ENCODE data around the gene C5orf58. TPM values are rescaled to one million over a fixed set of nuclear protein-coding genes. Genes with fewer than 3 reads are reported as not detected.

The C5orf58 gene
- total and polyA plus RNA-seq, 10 of the 15 experiments (the other 5 are each of a cell fraction or from before 2014, with no cell fraction given) = 0.13 to 0.27 (median 0.26) TPM; not detected in 7

DNA sequence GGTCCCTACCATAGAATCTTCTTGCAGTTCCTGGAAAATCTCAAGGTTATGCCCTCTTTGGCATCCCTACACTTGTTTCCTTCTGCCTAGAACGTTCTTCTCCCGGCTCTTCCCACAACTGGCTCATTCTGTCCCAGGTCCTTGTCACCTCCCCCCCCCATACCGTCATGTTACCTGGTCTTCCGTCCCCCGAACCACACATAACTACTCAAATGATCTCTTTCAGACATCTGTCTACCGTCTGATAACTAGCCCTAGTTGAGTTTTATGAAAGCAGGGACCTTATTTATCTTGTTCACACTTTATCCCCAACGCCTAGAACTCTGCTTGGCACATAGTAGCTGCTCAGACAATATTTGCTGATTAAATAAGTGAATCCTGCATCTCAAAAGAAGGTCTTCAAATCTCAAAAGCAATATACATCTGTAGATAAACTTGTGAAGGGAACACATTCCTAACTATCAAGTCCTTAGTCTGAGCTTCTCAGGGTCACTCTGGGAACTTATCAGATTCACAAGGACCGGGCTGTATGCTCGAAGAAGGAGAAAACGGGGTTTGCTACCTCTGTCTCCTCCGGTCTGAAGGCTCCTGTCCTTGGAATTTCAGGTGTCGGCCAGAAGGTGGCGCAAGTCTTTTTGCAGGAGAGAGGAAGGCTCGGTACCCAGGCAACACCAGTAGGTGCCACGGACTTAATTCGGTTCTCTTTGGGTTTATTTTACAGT lies 34.8 kb downstream of the C5orf58 start:
- Histone ChIP-seq H3K27ac (ENCODE audit: control insufficient read depth, insufficient read depth) (no peak overlapping the region; the same call in 1 of the 2 replicates), H3K9ac (ENCODE audit: control insufficient read depth, insufficient read depth, low read length) (no peak overlapping the region), H3K27me3 (replicated peaks in 1 of 2; ENCODE audit: control insufficient read depth in 2 of 2, insufficient read depth in 2 of 2, low read length in 1 of 2) (no peaks in the 10 kb centered on the region), H3K36me3 (ENCODE audit: control insufficient read depth in 2 of 2, insufficient read depth in 2 of 2, low read length in 1 of 2) (peaks cover 3 to 14% of the 10 kb centered on the region in 2 experiments; a peak in 3 of 4 replicates), H3K4me2 (ENCODE audit: control insufficient read depth, insufficient read depth) (no peak overlapping the region), H2AFZ (ENCODE audit: control insufficient read depth, low read depth, low read length) (no peak overlapping the region), H3K4me1 (ENCODE audit: control insufficient read depth, insufficient read depth, low read length) (peaks cover 7% of the 10 kb centered on the region), H3K9me3 (replicated peaks; ENCODE audit: control insufficient read depth, insufficient read depth, low read length) (no peaks in the 10 kb centered on the region), H3K4me3 (no peak overlapping the region), H3K79me2 (ENCODE audit: control insufficient read depth, insufficient read depth, low read length) (no peaks in the 10 kb centered on the region), H4K20me1 (ENCODE audit: control insufficient read depth, insufficient read depth) (no peaks in the 10 kb centered on the region)
- WGBS (ENCODE audit: insufficient coverage, insufficient replicate concordance, low lambda C conversion rate, missing lambda C conversion rate) = 34% methylated on average over 16 of the region's 16 CpGs
- FAIRE-seq (peak; percentile 71), ATAC-seq (peak; percentile 99), DNase-seq (ENCODE audit: low read depth, low spot score) (peak; percentile 34)
- ChIA-PET RAD21 (ENCODE audit: unreplicated experiment) (interaction anchor here (1.3 to 4.5 kb wide), 10 partner anchors 10 to 154 kb away, joined by 4 to 88 read pairs (median 18); partner anchors contain the start of gene LCP2), CTCF (interaction anchor here (0.7 to 7.9 kb wide), 28 partner anchors 9 to 158 kb away, joined by 3 to 189 read pairs (median 7); partner anchors contain the start of gene LCP2), POLR2A (interaction anchor here (1.3 to 3.9 kb wide), 8 partner anchors 12 to 71 kb away, joined by 3 to 19 read pairs (median 6); no protein-coding TSS in a partner anchor), SMC1A (ENCODE audit: uncharacterized antibody, unreplicated experiment) (interaction anchor here (0.8 to 16.6 kb wide), 15 partner anchors 9 to 158 kb away, joined by 3 to 451 read pairs (median 11); partner anchors contain the start of genes KCNMB1 and LCP2)
- in situ Hi-C loops (cut with MboI) (no loop called here), intact Hi-C loops (cut with micrococcal nuclease; ENCODE audit: unreplicated experiment) (loop anchor here (1.0 kb wide), 2 partner anchors 72 to 154 kb away; no protein-coding TSS in a partner anchor)
- BruUV-seq (replicated peaks) = no TSS peak
- TF ChIP-seq ZBED1 (IDR thresholded peaks at IDR 0.05; ENCODE audit: borderline replicate concordance) (no peak), TARDBP (IDR thresholded peaks at IDR 0.05; ENCODE audit: borderline replicate concordance) (no peak), ZSCAN29 (IDR thresholded peaks at IDR 0.05) (0 out of 2 replicates have a peak, but pooled peaks have one; percentile 56), CHD2 (IDR thresholded peaks at IDR 0.05; ENCODE audit: borderline replicate concordance, low read depth, low read length) (no peak), TCF12 (IDR thresholded peaks at IDR 0.05; ENCODE audit: low read depth, low read length) (no peak), RAD21 (IDR thresholded peaks at IDR 0.05; ENCODE audit: insufficient read depth, low read depth, low read length) (peak; percentile 89), YY1 (IDR thresholded peaks at IDR 0.05; ENCODE audit: low read depth, low read length) (peak; percentile 59; the same call in 1 of the 2 replicates), FOXM1 (IDR thresholded peaks at IDR 0.05; ENCODE audit: low read depth, low read length) (peak; percentile 59; the same call in 1 of the 2 replicates), RFX5 (IDR thresholded peaks at IDR 0.05; ENCODE audit: low read depth, low read length) (no peak), CREM (IDR thresholded peaks at IDR 0.05; ENCODE audit: low read depth) (no peak), FOXK2 (IDR thresholded peaks at IDR 0.05) (no peak), SMC3 (IDR thresholded peaks at IDR 0.05; ENCODE audit: borderline replicate concordance, low read length) (peak; percentile 91), GATAD2B (conservative IDR thresholded peaks at IDR 0.05; ENCODE audit: low read depth) (no peak), EED (IDR thresholded peaks at IDR 0.05; ENCODE audit: low read depth) (no peak), RB1 (IDR thresholded peaks at IDR 0.05; ENCODE audit: borderline replicate concordance) (0 out of 2 replicates have a peak, but pooled peaks have one; percentile 18), CHD1 (IDR thresholded peaks at IDR 0.05; ENCODE audit: low read depth, low read length) (no peak)
- TF ChIP-seq, protein P1, sequence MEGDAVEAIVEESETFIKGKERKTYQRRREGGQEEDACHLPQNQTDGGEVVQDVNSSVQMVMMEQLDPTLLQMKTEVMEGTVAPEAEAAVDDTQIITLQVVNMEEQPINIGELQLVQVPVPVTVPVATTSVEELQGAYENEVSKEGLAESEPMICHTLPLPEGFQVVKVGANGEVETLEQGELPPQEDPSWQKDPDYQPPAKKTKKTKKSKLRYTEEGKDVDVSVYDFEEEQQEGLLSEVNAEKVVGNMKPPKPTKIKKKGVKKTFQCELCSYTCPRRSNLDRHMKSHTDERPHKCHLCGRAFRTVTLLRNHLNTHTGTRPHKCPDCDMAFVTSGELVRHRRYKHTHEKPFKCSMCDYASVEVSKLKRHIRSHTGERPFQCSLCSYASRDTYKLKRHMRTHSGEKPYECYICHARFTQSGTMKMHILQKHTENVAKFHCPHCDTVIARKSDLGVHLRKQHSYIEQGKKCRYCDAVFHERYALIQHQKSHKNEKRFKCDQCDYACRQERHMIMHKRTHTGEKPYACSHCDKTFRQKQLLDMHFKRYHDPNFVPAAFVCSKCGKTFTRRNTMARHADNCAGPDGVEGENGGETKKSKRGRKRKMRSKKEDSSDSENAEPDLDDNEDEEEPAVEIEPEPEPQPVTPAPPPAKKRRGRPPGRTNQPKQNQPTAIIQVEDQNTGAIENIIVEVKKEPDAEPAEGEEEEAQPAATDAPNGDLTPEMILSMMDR (IDR thresholded peaks at IDR 0.05 in 2 of 3, conservative IDR thresholded peaks at IDR 0.05 in 1 of 3; ENCODE audit: control insufficient read depth in 2 of 3, extremely low read depth in 1 of 3, insufficient read depth in 1 of 3, low read depth in 3 of 3, low read length in 3 of 3) = peak; percentile 79 to 88 (median 84)
- TF ChIP-seq, protein P2, sequence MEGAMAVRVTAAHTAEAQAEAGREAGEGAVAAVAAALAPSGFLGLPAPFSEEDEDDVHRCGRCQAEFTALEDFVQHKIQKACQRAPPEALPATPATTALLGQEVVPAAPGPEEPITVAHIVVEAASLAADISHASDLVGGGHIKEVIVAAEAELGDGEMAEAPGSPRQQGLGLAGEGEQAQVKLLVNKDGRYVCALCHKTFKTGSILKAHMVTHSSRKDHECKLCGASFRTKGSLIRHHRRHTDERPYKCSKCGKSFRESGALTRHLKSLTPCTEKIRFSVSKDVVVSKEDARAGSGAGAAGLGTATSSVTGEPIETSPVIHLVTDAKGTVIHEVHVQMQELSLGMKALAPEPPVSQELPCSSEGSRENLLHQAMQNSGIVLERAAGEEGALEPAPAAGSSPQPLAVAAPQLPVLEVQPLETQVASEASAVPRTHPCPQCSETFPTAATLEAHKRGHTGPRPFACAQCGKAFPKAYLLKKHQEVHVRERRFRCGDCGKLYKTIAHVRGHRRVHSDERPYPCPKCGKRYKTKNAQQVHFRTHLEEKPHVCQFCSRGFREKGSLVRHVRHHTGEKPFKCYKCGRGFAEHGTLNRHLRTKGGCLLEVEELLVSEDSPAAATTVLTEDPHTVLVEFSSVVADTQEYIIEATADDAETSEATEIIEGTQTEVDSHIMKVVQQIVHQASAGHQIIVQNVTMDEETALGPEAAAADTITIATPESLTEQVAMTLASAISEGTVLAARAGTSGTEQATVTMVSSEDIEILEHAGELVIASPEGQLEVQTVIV (IDR thresholded peaks at IDR 0.05; ENCODE audit: borderline replicate concordance, partially characterized antibody) = no peak
- TF ChIP-seq, protein P3, sequence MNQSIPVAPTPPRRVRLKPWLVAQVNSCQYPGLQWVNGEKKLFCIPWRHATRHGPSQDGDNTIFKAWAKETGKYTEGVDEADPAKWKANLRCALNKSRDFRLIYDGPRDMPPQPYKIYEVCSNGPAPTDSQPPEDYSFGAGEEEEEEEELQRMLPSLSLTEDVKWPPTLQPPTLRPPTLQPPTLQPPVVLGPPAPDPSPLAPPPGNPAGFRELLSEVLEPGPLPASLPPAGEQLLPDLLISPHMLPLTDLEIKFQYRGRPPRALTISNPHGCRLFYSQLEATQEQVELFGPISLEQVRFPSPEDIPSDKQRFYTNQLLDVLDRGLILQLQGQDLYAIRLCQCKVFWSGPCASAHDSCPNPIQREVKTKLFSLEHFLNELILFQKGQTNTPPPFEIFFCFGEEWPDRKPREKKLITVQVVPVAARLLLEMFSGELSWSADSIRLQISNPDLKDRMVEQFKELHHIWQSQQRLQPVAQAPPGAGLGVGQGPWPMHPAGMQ (IDR thresholded peaks at IDR 0.05; ENCODE audit: borderline replicate concordance) = no peak

All from GM12878 (cell line).